Loucy (cell line): Measurements from ENCODE around the gene RTEL1.

ENCODE experiments used
- CTCF ChIP-seq: fragments of 200-600 bp; sonication (generic); conservative IDR thresholded peaks from 2 replicates; pipeline ENCODE4 v1.5.1; 2014; ENCODE audit warnings: mild to moderate bottlenecking, antibody characterized with exemption, low read length
- EZH2phosphoT487 ChIP-seq: fragments of 200-600 bp; IDR thresholded peaks from 2 replicates; pipeline ENCODE4 v1.6.1; 2018; ENCODE audit warnings: antibody characterized with exemption, mild to moderate bottlenecking, moderate library complexity, borderline replicate concordance

DNA sequence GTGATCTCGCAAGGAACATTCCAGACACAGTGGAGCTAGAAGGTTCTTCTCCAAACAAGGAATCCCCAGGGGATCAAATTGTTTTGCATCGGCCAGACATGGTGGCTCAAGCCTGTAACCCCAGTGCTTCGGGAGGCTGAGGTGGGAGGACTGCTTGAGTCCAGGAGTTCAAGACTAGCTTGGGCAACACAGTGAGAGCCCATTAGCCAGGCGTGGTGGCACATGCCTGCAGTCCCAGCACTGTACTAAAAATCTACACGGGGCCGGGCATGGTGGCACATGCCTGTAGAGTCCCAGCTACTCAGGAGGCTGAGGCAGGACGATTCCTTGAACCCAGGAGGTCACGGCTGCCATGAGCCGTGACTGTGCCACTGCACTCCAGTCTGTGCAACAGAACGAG lies 46.5 kb upstream of the RTEL1 start:
- TF ChIP-seq CTCF (no peak), EZH2phosphoT487 (no peak)
